ENCODE data around the gene KCNQ5.

KCNQ5 gene

DNA sequence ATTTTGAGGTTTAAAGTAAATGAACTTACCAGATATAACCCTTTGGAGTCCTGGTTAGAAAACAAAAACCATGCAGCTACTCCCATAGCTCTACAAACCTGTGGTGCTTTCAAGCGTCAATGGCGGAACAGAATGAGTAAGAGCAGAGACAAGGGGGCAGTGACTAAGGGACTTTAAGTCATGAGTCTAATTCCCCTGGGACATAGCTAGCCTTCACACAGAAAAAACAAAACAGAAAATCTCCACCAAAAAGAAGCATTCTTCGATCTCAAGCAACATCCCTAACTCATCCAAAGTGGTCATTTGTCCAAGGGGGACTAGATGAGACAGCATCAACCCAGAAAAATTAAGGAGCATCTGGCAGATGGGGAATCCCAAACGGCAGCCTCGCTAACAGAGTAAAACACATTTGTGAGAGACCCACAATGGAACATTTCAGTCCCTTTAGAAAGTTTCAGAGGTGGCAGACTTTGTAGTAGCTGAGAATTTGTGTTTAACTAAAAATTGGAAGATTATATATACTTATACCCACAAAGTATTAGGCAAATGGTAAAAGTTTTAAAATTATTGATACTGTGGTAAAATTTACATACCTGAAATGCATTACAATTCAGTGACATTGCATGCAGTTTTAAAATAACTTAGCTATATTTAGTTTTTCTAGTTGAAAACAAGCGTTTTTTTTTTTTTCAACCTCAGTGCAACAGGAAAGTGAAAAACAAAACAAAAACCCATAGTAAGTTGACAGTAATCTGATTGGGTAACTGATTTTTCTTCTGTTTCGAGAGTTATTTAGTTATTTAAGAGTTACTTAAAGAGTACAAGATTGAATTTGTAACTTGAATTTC lies 67.5 kb downstream of the KCNQ5 start:
- no peaks in the 10 kb centered on the region for H3K27me3 ChIP-seq (ENCODE audit: control insufficient read depth, insufficient read depth, low read length)
- no peak overlapping the region for H3K9ac ChIP-seq (ENCODE audit: low read depth, low read length)
- H3K4me2 ChIP-seq (ENCODE audit: low read length), result no peak overlapping the region
- no peak overlapping the region for H3K4me3 ChIP-seq (ENCODE audit: low read length)
- H3K4me1 ChIP-seq (ENCODE audit: control insufficient read depth, insufficient read depth, low read length), result no peaks in the 10 kb centered on the region
- H3K9me3 ChIP-seq (replicated peaks; ENCODE audit: low read length), result no peaks in the 10 kb centered on the region
- H3K36me3 ChIP-seq (ENCODE audit: insufficient read depth, low read length), result no peaks in the 10 kb centered on the region

DNA sequence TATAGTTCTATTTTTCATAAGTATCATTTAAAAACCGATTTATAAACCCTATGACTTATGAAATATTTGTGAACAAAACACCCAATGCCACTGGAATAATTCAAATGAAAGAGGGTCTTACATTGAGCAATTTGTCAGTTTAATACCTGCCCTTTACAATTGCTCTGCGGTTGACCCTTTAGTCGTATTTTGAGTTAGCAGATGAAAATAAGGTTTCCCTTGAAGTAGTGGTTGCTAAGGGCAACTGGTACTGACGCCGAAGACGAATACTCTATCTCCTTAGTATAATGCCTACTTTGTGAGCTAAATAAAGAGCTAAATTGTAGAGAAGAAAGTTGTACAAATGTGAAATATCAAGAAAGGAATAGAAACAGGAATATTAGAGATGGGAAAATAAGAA lies 69.4 kb downstream of the KCNQ5 start:
- Histone ChIP-seq H3K4me1 (ENCODE audit: control insufficient read depth, insufficient read depth, low read length) (no peaks in the 10 kb centered on the region), H3K9ac (ENCODE audit: low read depth, low read length) (no peak overlapping the region), H3K27me3 (ENCODE audit: control insufficient read depth, insufficient read depth, low read length) (no peaks in the 10 kb centered on the region), H3K4me2 (ENCODE audit: low read length) (no peak overlapping the region), H3K9me3 (replicated peaks; ENCODE audit: low read length) (no peaks in the 10 kb centered on the region), H3K36me3 (ENCODE audit: insufficient read depth, low read length) (no peaks in the 10 kb centered on the region), H3K4me3 (ENCODE audit: low read length) (no peak overlapping the region)

DNA sequence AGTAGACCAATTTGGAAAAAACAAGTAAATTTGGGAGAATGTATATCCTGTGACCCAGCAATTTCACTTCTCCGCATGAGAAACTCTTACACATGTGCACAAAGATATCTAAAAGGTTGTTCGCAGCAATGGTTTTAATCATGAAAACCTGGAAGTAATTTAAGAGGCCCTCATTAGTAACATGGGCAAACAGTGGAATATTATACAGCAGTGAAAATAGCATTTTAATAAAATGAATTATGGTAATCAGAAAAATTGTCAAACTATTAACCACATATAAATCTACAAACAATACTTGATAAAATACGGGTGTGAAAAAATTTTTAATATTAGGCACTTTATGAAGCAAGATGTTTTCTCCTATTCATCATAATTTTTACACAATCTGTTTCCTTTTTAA lies 74.2 kb downstream of the KCNQ5 start:
- Histone ChIP-seq H3K4me3 (ENCODE audit: low read length) (no peak overlapping the region), H3K9me3 (replicated peaks; ENCODE audit: low read length) (no peaks in the 10 kb centered on the region)

DNA sequence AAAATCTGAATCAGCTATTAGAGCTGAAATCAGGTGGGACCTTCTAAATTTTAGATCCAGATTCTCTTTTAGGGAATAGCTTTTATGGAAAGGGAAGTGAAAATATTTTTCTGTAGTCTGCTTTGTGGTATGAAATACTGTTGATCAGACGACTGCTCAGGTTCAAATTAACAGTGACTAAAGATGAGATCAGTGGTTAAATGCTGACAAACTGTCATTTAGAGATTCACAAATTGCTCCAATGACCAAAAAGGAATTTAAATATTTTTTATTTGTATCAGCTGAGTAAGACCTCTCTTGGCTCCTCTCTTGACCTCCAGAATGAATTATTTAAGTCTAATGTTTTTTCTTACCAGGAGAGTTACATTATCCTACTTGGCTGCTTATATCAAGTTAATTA lies 77.3 kb downstream of the KCNQ5 start:
- H3K9me3 ChIP-seq (replicated peaks; ENCODE audit: low read length), result no peaks in the 10 kb centered on the region
- no peaks in the 10 kb centered on the region for H3K27me3 ChIP-seq (ENCODE audit: control insufficient read depth, insufficient read depth, low read length)
- H3K4me3 ChIP-seq (ENCODE audit: low read length), result no peak overlapping the region
- no peak overlapping the region for H3K9ac ChIP-seq (ENCODE audit: low read depth, low read length)
- H3K4me1 ChIP-seq (ENCODE audit: control insufficient read depth, insufficient read depth, low read length), result peaks cover 6% of the 10 kb centered on the region
- no peaks in the 10 kb centered on the region for H3K36me3 ChIP-seq (ENCODE audit: insufficient read depth, low read length)
- H3K4me2 ChIP-seq (ENCODE audit: low read length), result no peak overlapping the region

More for the DNA sequence above, 74.2 kb downstream of the KCNQ5 start:
- Histone ChIP-seq H3K36me3 (ENCODE audit: insufficient read depth, low read length) (no peaks in the 10 kb centered on the region), H3K4me2 (ENCODE audit: low read length) (no peak overlapping the region), H3K4me1 (ENCODE audit: control insufficient read depth, insufficient read depth, low read length) (peaks cover 6% of the 10 kb centered on the region), H3K27me3 (ENCODE audit: control insufficient read depth, insufficient read depth, low read length) (no peaks in the 10 kb centered on the region), H3K9ac (ENCODE audit: low read depth, low read length) (no peak overlapping the region)

DNA sequence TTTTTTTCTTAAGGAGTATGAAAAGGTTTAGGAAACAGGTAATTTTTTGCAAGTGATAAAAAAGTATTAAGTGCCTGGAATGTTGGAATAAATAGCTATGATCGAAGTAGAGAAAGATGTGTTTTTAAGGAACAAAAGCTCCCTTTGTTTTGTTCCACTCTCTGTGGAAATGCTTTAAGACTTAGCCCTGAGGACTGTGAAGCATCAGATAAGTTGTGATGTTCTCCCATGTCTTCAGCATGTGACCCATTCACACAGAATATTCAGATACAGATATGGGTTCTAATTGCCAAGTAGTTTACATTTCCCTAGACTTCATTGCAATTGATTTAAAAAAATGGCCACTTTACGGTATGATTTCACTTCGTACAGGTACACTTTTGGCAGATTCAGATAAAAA lies 80.6 kb downstream of the KCNQ5 start:
- Histone ChIP-seq H3K4me1 (ENCODE audit: control insufficient read depth, insufficient read depth, low read length) (peaks cover 6% of the 10 kb centered on the region), H3K9me3 (replicated peaks; ENCODE audit: low read length) (no peaks in the 10 kb centered on the region), H3K36me3 (ENCODE audit: insufficient read depth, low read length) (no peaks in the 10 kb centered on the region), H3K4me3 (ENCODE audit: low read length) (no peak overlapping the region), H3K4me2 (ENCODE audit: low read length) (no peak overlapping the region), H3K9ac (ENCODE audit: low read depth, low read length) (no peak overlapping the region), H3K27me3 (ENCODE audit: control insufficient read depth, insufficient read depth, low read length) (no peaks in the 10 kb centered on the region)

DNA sequence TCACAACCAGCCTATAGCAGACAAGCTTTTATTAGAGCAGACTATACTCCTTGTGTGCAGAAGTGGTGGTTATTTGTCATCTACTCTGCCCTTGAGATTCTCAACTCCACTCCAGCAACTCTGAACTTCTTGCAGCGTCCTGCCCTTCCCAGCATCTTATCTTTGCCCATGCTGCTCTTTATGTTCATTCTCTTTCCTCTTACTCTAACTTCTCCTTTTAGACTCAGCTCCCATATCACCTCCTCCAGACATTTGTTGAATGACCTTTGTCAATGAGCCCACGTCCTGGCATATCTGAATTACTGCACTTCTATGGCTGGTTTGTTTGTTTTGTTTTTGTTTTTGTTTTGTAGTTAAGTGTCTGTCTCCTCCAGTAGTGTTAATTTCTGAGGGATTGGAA lies 81.2 kb downstream of the KCNQ5 start:
- Histone ChIP-seq H3K4me1 (ENCODE audit: control insufficient read depth, insufficient read depth, low read length) (peaks cover 6% of the 10 kb centered on the region), H3K4me3 (ENCODE audit: low read length) (no peak overlapping the region), H3K4me2 (ENCODE audit: low read length) (no peak overlapping the region), H3K27me3 (ENCODE audit: control insufficient read depth, insufficient read depth, low read length) (no peaks in the 10 kb centered on the region), H3K9me3 (replicated peaks; ENCODE audit: low read length) (no peaks in the 10 kb centered on the region), H3K36me3 (ENCODE audit: insufficient read depth, low read length) (no peaks in the 10 kb centered on the region), H3K9ac (ENCODE audit: low read depth, low read length) (no peak overlapping the region)

DNA sequence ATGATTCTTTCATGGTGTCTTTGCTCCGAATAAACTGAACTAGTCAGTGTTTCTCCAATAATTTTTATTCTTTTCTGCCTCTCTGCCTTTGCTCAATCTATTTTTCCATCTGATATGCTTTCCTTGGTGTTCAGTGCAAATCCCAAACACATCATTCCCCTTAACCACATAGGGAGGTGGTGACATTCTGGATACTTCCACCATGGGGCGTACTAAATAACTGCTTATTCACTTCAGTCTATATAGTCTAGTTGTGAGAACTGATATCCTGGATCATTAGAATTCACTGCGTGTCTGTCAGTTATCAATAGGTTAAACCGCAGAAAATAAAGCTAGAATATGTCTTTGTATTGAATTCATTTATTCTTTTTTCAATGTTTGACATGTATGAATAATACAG lies 83.1 kb downstream of the KCNQ5 start:
- Histone ChIP-seq H3K9me3 (replicated peaks; ENCODE audit: low read length) (no peaks in the 10 kb centered on the region), H3K9ac (ENCODE audit: low read depth, low read length) (no peak overlapping the region), H3K4me1 (ENCODE audit: control insufficient read depth, insufficient read depth, low read length) (no peaks in the 10 kb centered on the region), H3K4me3 (ENCODE audit: low read length) (no peak overlapping the region), H3K36me3 (ENCODE audit: insufficient read depth, low read length) (no peaks in the 10 kb centered on the region), H3K27me3 (ENCODE audit: control insufficient read depth, insufficient read depth, low read length) (no peaks in the 10 kb centered on the region), H3K4me2 (ENCODE audit: low read length) (no peak overlapping the region)

DNA sequence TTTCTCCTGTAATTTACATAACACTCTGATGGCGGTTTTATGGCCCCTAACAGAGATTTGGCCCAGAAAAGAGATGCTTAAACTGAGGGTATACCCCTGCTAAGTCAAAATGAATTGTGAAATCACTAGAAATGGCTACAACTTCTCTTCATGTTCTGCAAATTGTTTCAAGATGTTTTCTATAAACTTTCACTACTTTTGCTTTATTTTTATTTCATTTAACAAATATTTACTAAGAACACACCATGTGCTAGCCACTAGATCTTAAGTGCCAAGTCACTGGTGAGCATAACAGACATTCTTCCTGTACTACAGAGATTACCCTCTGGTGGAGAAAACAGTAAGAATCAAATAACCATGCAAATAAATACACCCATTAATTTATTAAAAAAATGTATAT lies 87.6 kb downstream of the KCNQ5 start:
- H3K36me3 ChIP-seq (ENCODE audit: insufficient read depth, low read length), result no peaks in the 10 kb centered on the region
- H3K4me2 ChIP-seq (ENCODE audit: low read length), result no peak overlapping the region
- no peak overlapping the region for H3K4me3 ChIP-seq (ENCODE audit: low read length)
- H3K9me3 ChIP-seq (replicated peaks; ENCODE audit: low read length), result no peaks in the 10 kb centered on the region
- no peak overlapping the region for H3K9ac ChIP-seq (ENCODE audit: low read depth, low read length)
- H3K4me1 ChIP-seq (ENCODE audit: control insufficient read depth, insufficient read depth, low read length), result peaks cover 3% of the 10 kb centered on the region
- no peaks in the 10 kb centered on the region for H3K27me3 ChIP-seq (ENCODE audit: control insufficient read depth, insufficient read depth, low read length)

DNA sequence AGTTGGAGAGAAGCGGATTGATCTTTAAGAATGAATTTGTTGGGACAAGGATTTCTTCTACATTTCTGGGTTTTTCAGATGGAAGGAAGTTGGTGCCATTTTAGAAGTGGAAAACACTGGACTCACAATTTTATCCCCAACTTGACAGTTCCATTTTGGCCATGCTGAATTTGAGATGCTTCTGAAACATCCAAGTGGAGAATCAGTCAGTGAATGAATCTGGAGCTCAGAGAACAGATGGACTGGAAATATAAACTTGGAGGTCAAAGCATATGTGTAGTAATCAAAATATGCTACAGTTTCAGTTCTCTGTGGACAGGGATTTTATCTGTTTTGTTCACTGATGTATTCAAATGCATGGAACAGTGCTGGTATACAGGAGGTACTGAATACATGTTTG lies 89.9 kb downstream of the KCNQ5 start:
- no peaks in the 10 kb centered on the region for H3K27me3 ChIP-seq (ENCODE audit: control insufficient read depth, insufficient read depth, low read length)
- no peak overlapping the region for H3K9ac ChIP-seq (ENCODE audit: low read depth, low read length)
- H3K4me1 ChIP-seq (ENCODE audit: control insufficient read depth, insufficient read depth, low read length), result peaks cover 3% of the 10 kb centered on the region
- H3K4me3 ChIP-seq (ENCODE audit: low read length), result no peak overlapping the region
- no peaks in the 10 kb centered on the region for H3K9me3 ChIP-seq (replicated peaks; ENCODE audit: low read length)
- no peak overlapping the region for H3K4me2 ChIP-seq (ENCODE audit: low read length)
- no peaks in the 10 kb centered on the region for H3K36me3 ChIP-seq (ENCODE audit: insufficient read depth, low read length)

DNA sequence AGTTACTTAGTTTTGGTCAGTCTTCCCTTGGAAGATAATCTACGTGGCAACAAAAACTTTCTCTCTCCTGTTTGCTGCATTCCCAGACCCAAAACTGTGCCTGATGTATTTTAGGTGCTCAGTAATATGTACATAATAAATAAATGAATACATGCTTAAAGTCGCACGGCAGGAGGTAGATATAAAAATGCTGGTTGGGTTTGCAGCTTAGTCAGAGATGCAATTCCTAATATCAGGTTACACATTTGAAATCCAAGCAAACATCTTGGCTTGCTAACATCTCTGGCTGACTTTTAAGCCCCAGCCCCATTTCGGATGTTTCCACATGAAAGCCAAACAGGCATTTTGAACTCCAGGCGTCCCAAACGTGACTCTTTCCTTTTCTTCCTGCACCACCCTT lies 91.0 kb downstream of the KCNQ5 start:
- Histone ChIP-seq H3K27me3 (ENCODE audit: control insufficient read depth, insufficient read depth, low read length) (no peaks in the 10 kb centered on the region), H3K9me3 (replicated peaks; ENCODE audit: low read length) (no peaks in the 10 kb centered on the region), H3K4me3 (ENCODE audit: low read length) (no peak overlapping the region), H3K4me2 (ENCODE audit: low read length) (no peak overlapping the region), H3K4me1 (ENCODE audit: control insufficient read depth, insufficient read depth, low read length) (peaks cover 3% of the 10 kb centered on the region), H3K9ac (ENCODE audit: low read depth, low read length) (no peak overlapping the region), H3K36me3 (ENCODE audit: insufficient read depth, low read length) (no peaks in the 10 kb centered on the region)

DNA sequence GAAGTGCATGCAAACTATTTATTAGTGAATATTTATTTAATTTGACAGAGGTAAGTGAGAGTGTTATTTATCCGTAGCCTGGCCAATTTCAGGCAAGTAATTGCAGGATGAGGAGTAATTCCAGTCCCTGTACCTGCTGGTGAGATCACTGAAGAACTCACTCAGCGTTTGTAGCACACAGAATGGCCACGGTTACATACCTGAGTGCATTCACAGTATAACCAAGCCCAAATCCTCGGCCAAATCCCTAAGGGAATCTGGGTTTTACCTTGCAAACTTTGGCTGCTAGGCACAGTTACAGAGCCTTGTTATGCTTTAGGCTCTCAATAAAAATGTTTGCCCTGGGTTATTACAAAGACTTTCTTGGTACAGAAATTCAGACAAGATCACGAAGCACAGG lies 93.3 kb downstream of the KCNQ5 start:
- Histone ChIP-seq H3K27me3 (ENCODE audit: control insufficient read depth, insufficient read depth, low read length) (no peaks in the 10 kb centered on the region), H3K4me3 (ENCODE audit: low read length) (no peak overlapping the region), H3K9me3 (replicated peaks; ENCODE audit: low read length) (no peaks in the 10 kb centered on the region), H3K9ac (ENCODE audit: low read depth, low read length) (no peak overlapping the region), H3K36me3 (ENCODE audit: insufficient read depth, low read length) (no peaks in the 10 kb centered on the region), H3K4me2 (ENCODE audit: low read length) (no peak overlapping the region), H3K4me1 (ENCODE audit: control insufficient read depth, insufficient read depth, low read length) (peaks cover 7% of the 10 kb centered on the region)

DNA sequence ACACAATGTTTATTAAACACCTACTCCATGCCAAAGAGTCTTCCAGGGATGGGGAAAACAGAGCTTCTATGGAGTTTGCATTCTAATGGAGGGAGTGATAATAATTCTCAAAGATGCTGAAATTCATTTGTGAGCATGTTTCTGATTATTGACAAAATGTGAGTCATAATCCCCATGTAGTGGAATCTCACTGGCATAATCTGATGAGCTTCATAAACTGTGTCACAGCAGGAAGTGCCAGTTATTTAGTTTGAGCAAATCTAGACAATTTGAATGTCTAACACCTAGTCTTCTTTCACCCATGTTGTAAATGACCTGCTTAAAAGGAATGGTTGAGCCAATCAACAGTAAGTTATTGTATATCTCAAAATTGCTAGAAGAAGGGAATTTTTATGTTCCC lies 95.1 kb downstream of the KCNQ5 start:
- Histone ChIP-seq H3K4me1 (ENCODE audit: control insufficient read depth, insufficient read depth, low read length) (peaks cover 16% of the 10 kb centered on the region), H3K36me3 (ENCODE audit: insufficient read depth, low read length) (no peaks in the 10 kb centered on the region), H3K9me3 (replicated peaks; ENCODE audit: low read length) (no peaks in the 10 kb centered on the region), H3K4me3 (ENCODE audit: low read length) (no peak overlapping the region), H3K9ac (ENCODE audit: low read depth, low read length) (no peak overlapping the region), H3K27me3 (ENCODE audit: control insufficient read depth, insufficient read depth, low read length) (no peaks in the 10 kb centered on the region), H3K4me2 (ENCODE audit: low read length) (no peak overlapping the region)
